Measurements from ENCODE around the gene ALDH3A1.

Gene ALDH3A1

GRCh38 chr17:19744492-19744891, 3.6 kb downstream of the ALDH3A1 start:
- no peak for DNase-seq (ENCODE audit: low read depth in 1 of 2, low spot score in 1 of 2)
- in situ Hi-C loops (cut with HindIII; ENCODE audit: low pct_unique_long_range_greater_than_20kb, low sequenced_read_pairs): no loop called here
- TF ChIP-seq JUND (IDR thresholded peaks at IDR 0.05; ENCODE audit: low read depth): no peak

- TF ChIP-seq JUND (IDR thresholded peaks at IDR 0.05; ENCODE audit: low read depth): no peak
- in situ Hi-C loops (cut with HindIII; ENCODE audit: low pct_unique_long_range_greater_than_20kb, low sequenced_read_pairs): no loop called here
- no peak for DNase-seq (ENCODE audit: low read depth in 1 of 2, low spot score in 1 of 2)
Measured at GRCh38 chr17:19743101-19744100, 4.7 kb downstream of the ALDH3A1 start.

- in situ Hi-C loops (cut with HindIII; ENCODE audit: low pct_unique_long_range_greater_than_20kb, low sequenced_read_pairs): no loop called here
- DNase-seq (ENCODE audit: low read depth in 1 of 2, low spot score in 1 of 2): no peak
- no peak for TF ChIP-seq JUND (IDR thresholded peaks at IDR 0.05; ENCODE audit: low read depth)
Measured at GRCh38 chr17:19742495-19742894, 5.6 kb downstream of the ALDH3A1 start.

GRCh38 chr17:19741832-19742457, 6.2 kb downstream of the ALDH3A1 start:
- in situ Hi-C loops (cut with HindIII; ENCODE audit: low pct_unique_long_range_greater_than_20kb, low sequenced_read_pairs): no loop called here
- TF ChIP-seq JUND (IDR thresholded peaks at IDR 0.05; ENCODE audit: low read depth): no peak
- DNase-seq (ENCODE audit: low read depth in 1 of 2, low spot score in 1 of 2): no peak

GRCh38 chr17:19740933-19741332, 7.2 kb downstream of the ALDH3A1 start:
- in situ Hi-C loops (cut with HindIII; ENCODE audit: low pct_unique_long_range_greater_than_20kb, low sequenced_read_pairs): no loop called here
- no peak for DNase-seq (ENCODE audit: low read depth in 1 of 2, low spot score in 1 of 2)
- no peak for TF ChIP-seq JUND (IDR thresholded peaks at IDR 0.05; ENCODE audit: low read depth)

- DNase-seq (ENCODE audit: low read depth in 1 of 2, low spot score in 1 of 2): no peak
- TF ChIP-seq JUND (IDR thresholded peaks at IDR 0.05; ENCODE audit: low read depth): no peak
- in situ Hi-C loops (cut with HindIII; ENCODE audit: low pct_unique_long_range_greater_than_20kb, low sequenced_read_pairs): no loop called here
Measured at GRCh38 chr17:19739241-19740201, 8.6 kb downstream of the ALDH3A1 start.

GRCh38 chr17:19738757-19739156, 9.3 kb downstream of the ALDH3A1 start:
- no peak for DNase-seq (ENCODE audit: low read depth in 1 of 2, low spot score in 1 of 2)
- TF ChIP-seq JUND (IDR thresholded peaks at IDR 0.05; ENCODE audit: low read depth): no peak
- in situ Hi-C loops (cut with HindIII; ENCODE audit: low pct_unique_long_range_greater_than_20kb, low sequenced_read_pairs): no loop called here

- in situ Hi-C loops (cut with HindIII; ENCODE audit: low pct_unique_long_range_greater_than_20kb, low sequenced_read_pairs): no loop called here
- TF ChIP-seq JUND (IDR thresholded peaks at IDR 0.05; ENCODE audit: low read depth): no peak
- DNase-seq (ENCODE audit: low read depth in 1 of 2, low spot score in 1 of 2): no peak
Measured at GRCh38 chr17:19738073-19738449, 10.0 kb downstream of the ALDH3A1 start.

- in situ Hi-C loops (cut with HindIII; ENCODE audit: low pct_unique_long_range_greater_than_20kb, low sequenced_read_pairs): no loop called here
- no peak for DNase-seq (ENCODE audit: low read depth in 1 of 2, low spot score in 1 of 2)
- TF ChIP-seq JUND (IDR thresholded peaks at IDR 0.05; ENCODE audit: low read depth): no peak
Measured at GRCh38 chr17:19737305-19738072, 10.6 kb downstream of the ALDH3A1 start.

- no peak for TF ChIP-seq JUND (IDR thresholded peaks at IDR 0.05; ENCODE audit: low read depth)
- no peak for DNase-seq (ENCODE audit: low read depth in 1 of 2, low spot score in 1 of 2)
- in situ Hi-C loops (cut with HindIII; ENCODE audit: low pct_unique_long_range_greater_than_20kb, low sequenced_read_pairs): no loop called here
Measured at GRCh38 chr17:19736071-19736470, 12.0 kb downstream of the ALDH3A1 start.

- in situ Hi-C loops (cut with HindIII; ENCODE audit: low pct_unique_long_range_greater_than_20kb, low sequenced_read_pairs): no loop called here
- no peak for DNase-seq (ENCODE audit: low read depth in 1 of 2, low spot score in 1 of 2)
- no peak for TF ChIP-seq JUND (IDR thresholded peaks at IDR 0.05; ENCODE audit: low read depth)
Measured at GRCh38 chr17:19733953-19734526, 14.1 kb downstream of the ALDH3A1 start.
